Upper lobe of left lung (tissue), 4 donors: ENCODE data around the gene RFTN1.

Source experiments
- EP300 ChIP-seq, 4 donors: sonication (generic); formaldehyde crosslinking; IDR thresholded peaks; one replicate each; pipeline ENCODE4 v1.5.1; 2017; ENCODE audit warnings: antibody characterized with exemption in 4 of 4, control low read depth in 2 of 4
- POLR2A ChIP-seq, 4 donors: fragments of 450-650 bp; IDR thresholded peaks; one replicate each; pipeline ENCODE4 v1.5.1; 2016 to 2017; ENCODE audit warnings: antibody characterized with exemption in 4 of 4, mild to moderate bottlenecking in 2 of 4
- POLR2AphosphoS5 ChIP-seq, 2 donors: sonication (generic); formaldehyde crosslinking; IDR thresholded peaks; one replicate each; pipeline ENCODE4 v1.5.1; 2017; ENCODE audit warnings: antibody characterized with exemption in 2 of 2
- TF ChIP-seq, protein P1 (sequence below), 6 experiments: fragments of 450-650 bp in 4 of 6; fragments of 200-600 bp in 2 of 6; sonication (generic) in 2 of 6; IDR thresholded peaks; one replicate each; pipeline ENCODE4 v1.5.1; 2016 to 2019; ENCODE audit warnings: antibody characterized with exemption in 6 of 6

DNA sequence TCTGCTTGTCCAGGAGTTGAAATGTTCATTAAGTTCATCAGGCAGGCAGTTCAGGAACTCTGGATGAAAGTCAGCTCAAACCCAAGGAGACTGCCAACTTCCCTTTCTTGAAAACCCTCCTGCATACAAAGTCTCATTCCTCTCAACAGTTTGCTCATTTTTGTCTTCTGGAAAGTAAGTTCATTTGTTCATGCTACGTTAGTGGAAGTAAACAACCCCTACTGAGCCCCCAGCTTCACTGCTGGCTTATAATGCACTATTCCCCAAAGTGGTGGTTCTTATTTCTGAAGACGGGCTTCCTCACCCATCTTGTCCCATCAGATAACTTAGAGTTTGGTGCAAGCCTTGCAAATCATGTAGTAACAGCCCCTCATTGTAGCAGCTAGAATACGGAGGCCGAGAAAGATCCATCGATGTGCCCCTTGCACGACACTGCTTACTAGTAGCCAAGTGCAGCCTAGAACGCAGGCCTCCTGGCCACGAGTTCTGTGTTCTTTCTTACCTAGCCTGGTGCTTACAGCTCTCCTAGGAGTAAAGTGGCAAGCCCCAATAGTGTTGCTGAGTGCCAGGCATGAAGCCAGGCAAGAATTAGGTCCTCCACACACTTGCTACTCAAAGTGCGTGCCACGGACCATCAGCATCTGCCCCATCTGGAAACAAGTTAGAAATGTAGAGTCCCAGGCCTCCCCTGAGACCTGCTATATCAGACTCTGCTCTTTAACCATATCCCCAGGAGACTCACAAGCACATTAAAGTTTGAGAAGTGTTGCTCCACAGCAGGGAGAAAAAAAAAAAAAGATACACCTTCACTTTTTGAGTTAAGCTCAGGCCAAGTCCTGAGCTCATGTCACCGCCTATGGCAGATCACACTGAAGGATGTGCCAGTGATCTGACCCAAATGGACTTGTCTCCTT lies 82.5 kb downstream of the RFTN1 start:
- TF ChIP-seq, protein P1, sequence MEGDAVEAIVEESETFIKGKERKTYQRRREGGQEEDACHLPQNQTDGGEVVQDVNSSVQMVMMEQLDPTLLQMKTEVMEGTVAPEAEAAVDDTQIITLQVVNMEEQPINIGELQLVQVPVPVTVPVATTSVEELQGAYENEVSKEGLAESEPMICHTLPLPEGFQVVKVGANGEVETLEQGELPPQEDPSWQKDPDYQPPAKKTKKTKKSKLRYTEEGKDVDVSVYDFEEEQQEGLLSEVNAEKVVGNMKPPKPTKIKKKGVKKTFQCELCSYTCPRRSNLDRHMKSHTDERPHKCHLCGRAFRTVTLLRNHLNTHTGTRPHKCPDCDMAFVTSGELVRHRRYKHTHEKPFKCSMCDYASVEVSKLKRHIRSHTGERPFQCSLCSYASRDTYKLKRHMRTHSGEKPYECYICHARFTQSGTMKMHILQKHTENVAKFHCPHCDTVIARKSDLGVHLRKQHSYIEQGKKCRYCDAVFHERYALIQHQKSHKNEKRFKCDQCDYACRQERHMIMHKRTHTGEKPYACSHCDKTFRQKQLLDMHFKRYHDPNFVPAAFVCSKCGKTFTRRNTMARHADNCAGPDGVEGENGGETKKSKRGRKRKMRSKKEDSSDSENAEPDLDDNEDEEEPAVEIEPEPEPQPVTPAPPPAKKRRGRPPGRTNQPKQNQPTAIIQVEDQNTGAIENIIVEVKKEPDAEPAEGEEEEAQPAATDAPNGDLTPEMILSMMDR (IDR thresholded peaks at IDR 0.05) = no peak
- no peak for TF ChIP-seq POLR2AphosphoS5 (IDR thresholded peaks at IDR 0.05)
- TF ChIP-seq POLR2A (IDR thresholded peaks at IDR 0.05) = no peak
- no peak for TF ChIP-seq EP300 (IDR thresholded peaks at IDR 0.05)
